Neuronal stem cell (in vitro differentiated cells): Measurements from ENCODE around the gene PRM2.
A peak's percentile ranks its signal among the peaks of the same experiment; 100 is the strongest.

Source experiments
- DNase-seq: peaks from one replicate; pipeline ENCODE4 v3.0.0-alpha.2; 2013; ENCODE audit warnings: low spot score
- H2AFZ ChIP-seq: one replicate; pipeline ENCODE4 v1.6.1; 2013; ENCODE audit warnings: mild to moderate bottlenecking, low read length, inconsistent platforms
- H2AK5ac ChIP-seq: 2 replicates; pipeline ENCODE4 v1.6.1; 2013; ENCODE audit warnings: low read depth, mild to moderate bottlenecking, inconsistent platforms, low read length, moderate library complexity, mixed read lengths
- H2BK120ac ChIP-seq: 2 replicates; pipeline ENCODE4 v1.6.1; 2013; ENCODE audit warnings: low read depth, mild to moderate bottlenecking, inconsistent platforms, low read length, moderate library complexity, mixed read lengths
- H2BK12ac ChIP-seq: one replicate; pipeline ENCODE4 v1.6.1; 2013; ENCODE audit warnings: low read length, inconsistent platforms
- H2BK15ac ChIP-seq: 2 replicates; pipeline ENCODE4 v1.6.1; 2013; ENCODE audit warnings: mild to moderate bottlenecking, low read length, inconsistent platforms, mixed read lengths
- H2BK5ac ChIP-seq: one replicate; pipeline ENCODE4 v1.6.1; 2013; ENCODE audit warnings: inconsistent platforms, mild to moderate bottlenecking, low read length, moderate library complexity
- H3K14ac ChIP-seq: one replicate; pipeline ENCODE4 v1.6.1; 2013; ENCODE audit warnings: low read length, inconsistent platforms
- H3K18ac ChIP-seq: 2 replicates; pipeline ENCODE4 v1.6.1; 2013; ENCODE audit warnings: low read length, inconsistent platforms
- H3K23ac ChIP-seq: 2 replicates; pipeline ENCODE4 v1.6.1; 2013; ENCODE audit warnings: low read depth, mild to moderate bottlenecking, mixed read lengths, low read length, inconsistent platforms; ENCODE audit not compliant: poor library complexity
- H3K27ac ChIP-seq: replicated peaks from 3 replicates; pipeline ENCODE4 v1.5.1; 2013; ENCODE audit warnings: low read length, inconsistent platforms
- H3K27me3 ChIP-seq, 3 experiments: 2 replicates each; pipeline ENCODE4 v1.6.1; 2013; ENCODE audit warnings: low read length in 3 of 3, mild to moderate bottlenecking in 2 of 3, inconsistent platforms in 1 of 3, low read depth in 1 of 3, mixed read lengths in 1 of 3, moderate library complexity in 1 of 3; ENCODE audit not compliant: control insufficient read depth in 3 of 3, insufficient read depth in 3 of 3
- H3K36me3 ChIP-seq, 2 donors: replicated peaks in 1 of 2; 2 replicates each; pipeline ENCODE4 v1.6.1; 2013; ENCODE audit warnings: low read length in 2 of 2; ENCODE audit not compliant: control insufficient read depth in 2 of 2, insufficient read depth in 2 of 2
- H3K4ac ChIP-seq: 2 replicates; pipeline ENCODE4 v1.6.1; 2013; ENCODE audit warnings: inconsistent platforms, mild to moderate bottlenecking, low read length, moderate library complexity
- H3K4me1 ChIP-seq, 2 donors: 1 replicate in 1 of 2; 2 replicates in 1 of 2; pipeline ENCODE4 v1.6.1; 2013; ENCODE audit warnings: low read length in 2 of 2, low read depth in 1 of 2; ENCODE audit not compliant: control insufficient read depth in 2 of 2, insufficient read depth in 1 of 2
- H3K4me2 ChIP-seq: one replicate; pipeline ENCODE4 v1.6.1; 2013; ENCODE audit warnings: mild to moderate bottlenecking, low read length, inconsistent platforms; ENCODE audit not compliant: insufficient read depth, poor library complexity, severe bottlenecking
- H3K4me3 ChIP-seq, 2 donors: 2 replicates each; pipeline ENCODE4 v1.5.1; 2013; ENCODE audit warnings: low read length in 2 of 2, mild to moderate bottlenecking in 2 of 2, inconsistent platforms in 1 of 2, moderate library complexity in 1 of 2
- H3K79me1 ChIP-seq: one replicate; pipeline ENCODE4 v1.6.1; 2013; ENCODE audit warnings: low read depth, mild to moderate bottlenecking, inconsistent platforms, low read length, moderate library complexity
- H3K9ac ChIP-seq: one replicate; pipeline ENCODE4 v1.6.1; 2013; ENCODE audit warnings: mild to moderate bottlenecking, low read depth, low read length, inconsistent platforms; ENCODE audit not compliant: poor library complexity
- H3K9me3 ChIP-seq, 2 donors: replicated peaks in 1 of 2; 2 replicates each; pipeline versions ENCODE3 to v1.6.1; 2013; ENCODE audit warnings: low read length in 2 of 2, mild to moderate bottlenecking in 2 of 2, inconsistent platforms in 1 of 2, low read depth in 1 of 2, mixed read lengths in 1 of 2, moderate library complexity in 1 of 2; ENCODE audit not compliant: control insufficient read depth in 2 of 2, insufficient read depth in 1 of 2
- H4K8ac ChIP-seq: one replicate; pipeline ENCODE4 v1.6.1; 2013; ENCODE audit warnings: low read depth, mild to moderate bottlenecking, inconsistent platforms, low read length, moderate library complexity
- H4K91ac ChIP-seq: one replicate; pipeline ENCODE4 v1.6.1; 2013; ENCODE audit warnings: low read length, low read depth, mild to moderate bottlenecking, inconsistent platforms; ENCODE audit not compliant: poor library complexity
- WGBS, 2 donors: extraction: QIAGEN DNeasy Blood & Tissue Kit; methylation state at CpG; one replicate each; pipeline ENCODE4 v1.1.7; 2013; ENCODE audit warnings: missing lambda C conversion rate in 2 of 2, mixed read lengths in 1 of 2; ENCODE audit not compliant: insufficient read length in 2 of 2, insufficient replicate concordance in 1 of 2; ENCODE audit errors: extremely low coverage in 2 of 2; 5-methylcytosine and 5-hydroxymethylcytosine counted together

Gene PRM2

DNA sequence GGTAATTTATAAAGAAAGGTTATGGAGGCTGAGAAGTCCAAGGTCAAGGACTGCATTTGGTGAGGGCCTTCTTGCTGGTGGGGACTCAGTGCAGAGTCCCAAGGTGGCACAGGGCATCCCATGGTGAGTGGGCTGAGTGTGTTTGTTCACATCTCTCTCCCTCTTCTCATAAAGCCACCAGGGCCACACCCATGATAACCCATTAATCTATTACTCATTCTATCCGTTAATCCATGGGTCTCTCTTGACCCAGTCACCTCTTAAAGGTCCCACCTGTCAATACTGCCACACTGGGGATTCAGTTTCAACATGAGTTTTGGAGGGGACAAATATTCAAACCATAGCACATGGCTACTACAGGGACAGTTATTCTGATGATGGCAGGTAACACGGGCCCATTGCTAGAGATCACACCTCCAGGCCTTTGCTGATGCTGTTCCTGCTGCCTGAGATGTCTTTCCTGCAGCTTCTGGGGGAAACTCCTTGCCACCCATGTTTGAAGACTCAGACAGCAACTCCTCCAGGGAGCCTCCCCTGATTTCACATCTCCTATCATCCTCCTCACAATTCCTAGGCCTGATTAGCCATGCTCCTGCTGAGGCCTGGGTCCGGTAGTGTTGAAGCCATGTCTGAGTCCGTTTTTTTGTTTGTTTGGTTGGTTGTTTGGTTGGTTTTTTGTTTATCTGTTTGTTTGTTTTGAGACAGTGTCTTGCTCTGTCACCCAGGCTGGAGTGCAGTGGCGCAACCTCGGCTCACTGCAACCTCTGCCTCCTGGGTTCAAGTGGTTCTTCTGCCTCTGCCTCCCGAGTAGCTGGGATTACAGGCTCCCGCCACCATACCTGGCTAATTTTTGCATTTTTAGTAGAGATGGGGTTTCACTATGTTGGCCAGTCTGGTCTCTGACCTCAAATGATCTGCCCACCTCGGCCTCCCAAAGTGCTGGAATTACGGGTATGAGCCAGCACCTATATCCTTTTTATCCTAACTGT is 36.3 kb downstream of the PRM2 start:
- H2AK5ac ChIP-seq: no peak overlapping the region
- H3K14ac ChIP-seq: no peak overlapping the region
- no peak overlapping the region for H4K91ac ChIP-seq
- no peak overlapping the region for H2BK12ac ChIP-seq
- peaks cover 0 to 3% (median 0%) of the 10 kb centered on the region in 3 experiments for H3K27me3 ChIP-seq
- no peaks in the 10 kb centered on the region for H3K36me3 ChIP-seq
- no peak overlapping the region for H3K27ac ChIP-seq
- no peaks in the 10 kb centered on the region for H3K9me3 ChIP-seq
- no peak overlapping the region for H2BK120ac ChIP-seq
- no peak overlapping the region for H3K9ac ChIP-seq
- H3K79me1 ChIP-seq: no peaks in the 10 kb centered on the region
- DNase-seq: no peak
- H3K4me1 ChIP-seq: no peaks in the 10 kb centered on the region
- no peak overlapping the region for H3K4me3 ChIP-seq
- no peak overlapping the region for H2BK15ac ChIP-seq
- no peak overlapping the region for H3K23ac ChIP-seq
- H3K4me2 ChIP-seq: no peak overlapping the region
- H2AFZ ChIP-seq: no peak overlapping the region
- WGBS, 2 donors: no CpG with 5 or more reads among the region's 10 CpGs
- H3K18ac ChIP-seq: no peak overlapping the region
- no peak overlapping the region for H2BK5ac ChIP-seq
- H3K4ac ChIP-seq: no peak overlapping the region
- H4K8ac ChIP-seq: no peak overlapping the region

DNA sequence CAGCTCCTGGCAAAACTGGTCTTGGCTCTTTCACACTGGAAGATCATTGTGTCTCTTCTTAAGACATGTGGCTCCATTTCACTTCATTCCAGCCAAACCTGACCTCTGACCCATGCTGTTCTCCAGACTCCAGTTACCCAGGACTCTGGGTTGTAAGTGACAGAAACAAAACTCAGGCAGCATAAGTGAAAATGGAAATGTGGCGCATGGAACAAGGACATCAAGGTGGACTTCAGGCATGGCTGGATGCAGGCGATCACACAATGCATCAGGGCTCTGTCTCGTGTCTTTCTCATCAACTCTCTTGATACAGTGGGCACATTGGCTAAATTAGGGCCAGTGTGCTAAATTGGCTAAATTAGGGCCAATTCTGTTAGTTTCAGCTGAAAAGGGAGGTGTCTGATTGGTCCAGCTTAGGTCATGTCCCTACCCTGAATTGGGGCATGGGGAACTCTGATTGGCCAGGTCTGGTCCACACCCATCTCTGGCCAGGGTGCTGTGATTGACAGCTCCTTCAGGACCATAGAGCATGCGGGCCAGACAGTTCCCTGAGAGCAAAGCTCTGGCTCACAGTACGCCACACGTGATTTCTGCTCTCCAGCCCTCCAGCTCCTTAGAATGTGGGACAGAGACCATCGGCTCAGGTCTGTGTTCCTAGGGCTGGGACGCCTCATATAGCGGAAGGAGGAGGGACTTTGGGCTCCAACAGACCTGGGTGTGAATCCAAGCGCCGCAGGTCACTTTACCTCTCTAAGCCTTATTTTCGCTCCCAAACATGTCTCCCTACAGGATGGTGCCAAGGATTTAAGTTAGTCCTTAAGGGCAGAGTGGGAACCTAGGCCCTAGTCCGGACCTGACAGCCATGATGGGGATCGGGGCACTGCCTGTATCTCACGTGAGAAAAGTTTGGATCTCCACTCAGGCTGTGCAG is 37.7 kb downstream of the PRM2 start:
- Histone ChIP-seq H3K23ac (peak overlapping the region; percentile 28), H4K8ac (no peak overlapping the region), H2BK5ac (no peak overlapping the region), H2BK120ac (no peak overlapping the region), H3K4ac (no peak overlapping the region), H3K79me1 (no peaks in the 10 kb centered on the region), H3K4me1 (no peaks in the 10 kb centered on the region), H3K27me3 (peaks cover 0 to 3% (median 0%) of the 10 kb centered on the region in 3 experiments), H4K91ac (no peak overlapping the region), H3K27ac (no peak overlapping the region), H2BK15ac (no peak overlapping the region), H3K18ac (no peak overlapping the region), H2AFZ (no peak overlapping the region), H2AK5ac (no peak overlapping the region), H3K9me3 (no peaks in the 10 kb centered on the region), H3K9ac (no peak overlapping the region), H3K4me3 (no peak overlapping the region), H2BK12ac (no peak overlapping the region), H3K4me2 (no peak overlapping the region), H3K36me3 (no peaks in the 10 kb centered on the region), H3K14ac (no peak overlapping the region)
- no CpG with 5 or more reads among the region's 15 CpGs for WGBS, 2 donors
- DNase-seq: no peak

DNA sequence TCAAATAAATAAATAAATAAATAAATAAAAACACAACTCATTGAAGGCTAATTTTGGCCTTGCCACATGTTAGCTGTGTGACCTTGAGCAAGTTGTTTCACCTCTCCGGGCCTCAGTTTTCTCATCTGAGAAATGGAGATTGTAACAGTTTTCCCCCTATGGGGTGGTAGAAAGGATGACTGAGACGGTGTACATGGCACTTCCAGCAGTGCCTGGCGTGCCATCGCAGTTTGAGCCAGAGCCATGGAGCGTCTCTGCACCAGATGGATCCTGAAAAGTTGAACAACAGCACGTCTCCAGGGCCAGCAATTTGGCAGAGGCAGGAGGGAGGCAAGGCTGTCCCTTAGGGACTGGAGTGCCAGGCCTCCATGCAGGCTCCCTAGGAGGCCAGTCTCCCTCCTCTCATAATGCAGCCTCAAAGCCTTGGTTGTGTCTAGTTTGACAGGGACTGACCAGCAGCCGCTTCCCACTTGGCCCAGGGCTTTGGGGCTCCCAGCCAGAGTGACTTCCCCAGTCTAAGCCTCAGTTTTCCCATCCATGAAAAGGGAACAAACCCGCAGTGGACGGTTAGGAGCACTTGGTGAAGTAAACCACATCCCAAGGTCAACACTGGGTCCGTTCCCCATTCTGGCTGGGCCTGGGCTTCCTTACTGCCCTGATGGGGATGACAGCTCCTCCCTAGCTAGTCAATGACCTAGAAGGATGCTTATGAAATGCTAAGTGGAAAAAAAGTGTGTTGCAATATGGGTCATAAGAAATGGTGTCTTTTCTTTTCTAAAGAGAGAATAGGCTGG is 39.6 kb downstream of the PRM2 start:
- no peak overlapping the region for H4K91ac ChIP-seq
- no peaks in the 10 kb centered on the region for H3K36me3 ChIP-seq
- peaks cover 0 to 1% (median 0%) of the 10 kb centered on the region in 3 experiments for H3K27me3 ChIP-seq
- no peak overlapping the region for H2BK15ac ChIP-seq
- H3K4ac ChIP-seq: no peak overlapping the region
- no peak overlapping the region for H2BK120ac ChIP-seq
- H2BK5ac ChIP-seq: no peak overlapping the region
- H3K23ac ChIP-seq: peak overlapping the region; percentile 26
- no peak for DNase-seq
- H3K18ac ChIP-seq: no peak overlapping the region
- H3K9ac ChIP-seq: peak overlapping the region; percentile 7
- H3K27ac ChIP-seq: no peak overlapping the region
- no peak overlapping the region for H4K8ac ChIP-seq
- no peak overlapping the region for H3K4me2 ChIP-seq
- no CpG with 5 or more reads among the region's 10 CpGs for WGBS, 2 donors
- no peak overlapping the region for H3K4me3 ChIP-seq
- H3K79me1 ChIP-seq: no peaks in the 10 kb centered on the region
- H3K9me3 ChIP-seq: no peaks in the 10 kb centered on the region
- no peak overlapping the region for H2BK12ac ChIP-seq
- no peak overlapping the region for H2AK5ac ChIP-seq
- H3K4me1 ChIP-seq: peaks cover 0 to 2% of the 10 kb centered on the region in 2 donors
- no peak overlapping the region for H2AFZ ChIP-seq
- H3K14ac ChIP-seq: no peak overlapping the region
